Dendritic cell treated with granulocyte-macrophage colony-stimulating factor and Interleukin-4, amounts not matched to agents 40 ng/mL and 50 ng/mL, for 4 days (primary cell): ENCODE measurements around the gene MYBL2.
"Not testable (repeated sequence)": the region's sequence is repeated elsewhere in the genome, so short reads cannot be mapped to it uniquely, and the experiment has no call there.

Experiments used
- H3K27ac Mint-ChIP-seq: one replicate; pipeline ENCODE4 v1.8.0; 2022; ENCODE audit warnings: mild to moderate bottlenecking, mixed read lengths
- H3K27me3 Mint-ChIP-seq: one replicate; pipeline ENCODE4 v1.8.0; 2022; ENCODE audit warnings: mild to moderate bottlenecking, mixed read lengths
- H3K36me3 Mint-ChIP-seq: one replicate; pipeline ENCODE4 v1.8.0; 2022; ENCODE audit warnings: low read depth, mixed read lengths
- H3K4me1 Mint-ChIP-seq: one replicate; pipeline ENCODE4 v1.8.0; 2022; ENCODE audit warnings: low read depth, mixed read lengths
- H3K4me3 Mint-ChIP-seq: one replicate; pipeline ENCODE4 v1.8.0; 2022; ENCODE audit warnings: mild to moderate bottlenecking, moderate library complexity, mixed read lengths
- H3K9me3 Mint-ChIP-seq: one replicate; pipeline ENCODE4 v1.8.0; 2022; ENCODE audit warnings: mixed read lengths
- intact Hi-C: fragments of 100-400 bp; cut with micrococcal nuclease; formaldehyde crosslinking; loops from one replicate; pipeline ENCODE4 v1.15.0; 2022

Gene MYBL2

GRCh38 chr20:43755851-43756250, 88.9 kb downstream of the MYBL2 start:
- no peaks in the 10 kb centered on the region for H3K9me3 Mint-ChIP-seq
- intact Hi-C loops: loop anchor here (10.0 kb wide), 1 partner anchor 159 kb away; the partner anchor contains the start of gene TOX2
- no peaks in the 10 kb centered on the region for H3K36me3 Mint-ChIP-seq
- peaks cover 28% of the 10 kb centered on the region for H3K4me1 Mint-ChIP-seq
- H3K27me3 Mint-ChIP-seq: peaks cover 71% of the 10 kb centered on the region
- no peak overlapping the region for H3K27ac Mint-ChIP-seq
- H3K4me3 Mint-ChIP-seq: no peak overlapping the region

DNA sequence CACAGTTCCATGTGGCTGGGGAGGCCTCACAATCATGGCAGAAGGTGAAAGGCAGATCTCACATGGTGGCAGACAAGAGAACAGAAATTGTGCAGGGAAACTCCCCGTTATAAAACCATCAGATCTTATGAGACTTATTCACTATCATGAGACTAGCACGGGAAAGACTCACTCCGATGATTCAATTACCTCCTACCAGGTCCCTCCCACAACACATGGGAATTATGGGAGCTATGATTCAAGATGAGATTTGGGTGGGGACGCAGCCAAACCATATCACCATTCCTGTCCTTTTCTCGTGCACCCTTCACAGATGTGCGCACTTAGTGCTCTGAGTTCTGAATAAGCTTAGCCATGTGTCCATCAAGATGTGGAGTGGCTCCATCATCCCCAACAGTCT, 91.0 kb downstream of the MYBL2 start:
- not testable (repeated sequence) for H3K9me3 Mint-ChIP-seq, H3K4me3 Mint-ChIP-seq, H3K36me3 Mint-ChIP-seq, H3K27ac Mint-ChIP-seq, H3K4me1 Mint-ChIP-seq
- peaks cover 79% of the 10 kb centered on the region for H3K27me3 Mint-ChIP-seq
- intact Hi-C loops: loop anchor here (10.0 kb wide), 1 partner anchor 157 kb away; the partner anchor contains the start of gene TOX2

GRCh38 chr20:43761386-43762340, 94.7 kb downstream of the MYBL2 start:
- peaks cover 63% of the 10 kb centered on the region for H3K27me3 Mint-ChIP-seq
- H3K4me3 Mint-ChIP-seq: no peak overlapping the region
- no peaks in the 10 kb centered on the region for H3K36me3 Mint-ChIP-seq
- H3K4me1 Mint-ChIP-seq: no peaks in the 10 kb centered on the region
- no peak overlapping the region for H3K27ac Mint-ChIP-seq
- intact Hi-C loops: no loop called here
- H3K9me3 Mint-ChIP-seq: no peaks in the 10 kb centered on the region

DNA sequence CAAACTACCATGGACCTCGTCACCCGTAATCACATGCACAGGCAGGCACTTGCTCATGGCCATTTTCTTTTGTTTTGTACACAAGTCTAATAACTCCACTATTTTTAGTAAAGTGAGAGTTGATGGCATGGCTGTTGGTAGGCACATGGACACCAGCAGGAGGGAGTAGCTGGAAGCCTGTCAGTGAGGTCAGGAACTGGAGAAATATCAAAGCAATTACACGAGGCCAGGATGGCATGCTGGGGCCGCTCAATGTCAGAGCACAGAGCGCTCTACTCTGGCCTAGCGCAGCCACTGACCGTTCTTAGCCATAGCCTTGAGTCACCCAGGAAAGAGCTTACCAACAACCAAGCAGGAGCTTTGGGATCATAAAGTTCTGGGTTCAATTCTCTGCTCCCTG, 96.0 kb downstream of the MYBL2 start:
- H3K9me3 Mint-ChIP-seq: no peaks in the 10 kb centered on the region
- H3K27me3 Mint-ChIP-seq: peaks cover 70% of the 10 kb centered on the region
- no peaks in the 10 kb centered on the region for H3K36me3 Mint-ChIP-seq
- intact Hi-C loops: no loop called here
- no peak overlapping the region for H3K27ac Mint-ChIP-seq
- no peaks in the 10 kb centered on the region for H3K4me1 Mint-ChIP-seq
- no peak overlapping the region for H3K4me3 Mint-ChIP-seq

DNA sequence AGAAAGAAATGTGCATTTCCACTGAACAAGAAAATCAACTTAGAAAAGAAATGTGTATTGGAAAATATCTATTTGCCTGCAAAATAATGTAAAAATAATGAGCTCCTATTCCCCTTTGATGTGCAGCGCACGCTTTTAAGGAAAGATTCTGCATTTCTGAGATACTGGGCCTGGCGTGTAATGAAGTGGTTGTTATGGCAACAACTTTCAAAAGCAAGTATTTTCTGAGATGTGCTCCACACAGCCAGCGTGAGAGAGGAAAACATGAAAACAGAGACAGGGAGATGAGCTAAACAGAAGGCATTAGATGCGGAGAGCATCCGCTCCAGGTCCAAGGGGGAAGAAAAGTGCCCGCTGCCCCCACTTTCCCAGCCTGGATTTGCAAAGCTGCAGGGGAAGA, 99.0 kb downstream of the MYBL2 start:
- intact Hi-C loops: no loop called here

More for the DNA sequence above, 99.0 kb downstream of the MYBL2 start:
- Mint-ChIP-seq H3K36me3 (no peaks in the 10 kb centered on the region), H3K4me3 (no peak overlapping the region), H3K9me3 (no peaks in the 10 kb centered on the region), H3K27ac (no peak overlapping the region), H3K27me3 (peaks cover 55% of the 10 kb centered on the region), H3K4me1 (peaks cover 5% of the 10 kb centered on the region)
